ENCODE measurements around the gene KRTAP4-7.
"Not testable (repeated sequence)": the region's sequence is repeated elsewhere in the genome, so short reads cannot be mapped to it uniquely, and the experiment has no call there.

Gene KRTAP4-7

GRCh38 chr17:41084100-41084856 is at the start of gene KRTAP4-7:
Gene KRTAP4-7, plus strand, starts transcription at chr17:41084150. Its CDS starts 57 bp downstream, at chr17:41084207.
- not testable (repeated sequence) for H3K9ac ChIP-seq (ENCODE audit: low read length); H3K4me2 ChIP-seq (ENCODE audit: low read depth, low read length, poor library complexity, severe bottlenecking)

DNA sequence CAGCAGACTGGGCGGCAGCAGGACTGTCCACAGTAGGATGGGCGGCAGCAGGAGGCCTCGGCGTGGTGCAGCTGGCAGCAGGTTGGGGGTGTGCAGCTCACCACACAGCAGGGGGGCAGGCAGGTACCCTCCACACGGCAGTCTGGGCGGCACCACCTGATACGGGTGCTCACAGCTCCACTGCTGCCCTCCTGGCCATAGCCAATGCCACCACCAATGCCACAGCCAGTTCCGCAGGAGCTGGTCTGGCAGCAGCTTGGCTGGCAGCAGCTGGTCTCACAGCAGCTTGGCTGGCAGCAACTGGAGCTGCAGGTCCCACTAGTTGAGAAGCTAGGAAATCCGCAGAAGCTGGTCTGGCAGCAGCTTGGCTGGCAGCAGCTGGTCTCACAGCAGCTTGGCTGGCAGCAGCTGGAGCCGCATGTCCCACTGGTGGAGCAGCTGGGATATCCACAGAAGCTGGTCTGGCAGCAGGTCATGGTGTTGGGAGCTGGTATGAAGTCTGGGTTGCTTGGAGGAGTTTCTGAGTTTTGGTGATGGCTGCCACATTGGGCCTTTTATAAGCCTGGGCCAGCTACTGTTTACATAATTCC is 49.5 kb upstream of the KRTAP4-7 start, which contains the start of gene KRTAP1-3:
Gene KRTAP1-3 (minus strand): TSS at position 529 of the 590 bp plus-strand sequence. CDS start 53 bp downstream, at position 476.
- H3K4me3 ChIP-seq (ENCODE audit: insufficient read depth, low read length, poor library complexity, severe bottlenecking); H3K27me3 ChIP-seq (ENCODE audit: low read length); H4K20me1 ChIP-seq (ENCODE audit: low read depth, low read length); H3K4me2 ChIP-seq (ENCODE audit: low read depth, low read length, poor library complexity, severe bottlenecking); H3K9me2 ChIP-seq (replicated peaks; ENCODE audit: insufficient read depth, low read length); H3K79me2 ChIP-seq (ENCODE audit: insufficient read depth, low read length); H3K9me3 ChIP-seq (ENCODE audit: insufficient read depth, low read length); H3F3A ChIP-seq (ENCODE audit: insufficient read depth); H3K27ac ChIP-seq (ENCODE audit: low read depth, low read length); H2AFZ ChIP-seq (ENCODE audit: low read depth, low read length, severe bottlenecking); H3K36me3 ChIP-seq (ENCODE audit: low read length); H3K9ac ChIP-seq (ENCODE audit: low read length): not testable (repeated sequence)

More at GRCh38 chr17:41084100-41084856, at the start of gene KRTAP4-7:
- not testable (repeated sequence) for H4K20me1 ChIP-seq (ENCODE audit: low read depth, low read length); H3K9me3 ChIP-seq (ENCODE audit: insufficient read depth, low read length); H3K27ac ChIP-seq (ENCODE audit: low read depth, low read length); H3K27me3 ChIP-seq (ENCODE audit: low read length); H3K79me2 ChIP-seq (ENCODE audit: insufficient read depth, low read length); H2AFZ ChIP-seq (ENCODE audit: low read depth, low read length, severe bottlenecking); H3F3A ChIP-seq (ENCODE audit: insufficient read depth); H3K4me3 ChIP-seq (ENCODE audit: insufficient read depth, low read length, poor library complexity, severe bottlenecking); H3K36me3 ChIP-seq (ENCODE audit: low read length); H3K9me2 ChIP-seq (replicated peaks; ENCODE audit: insufficient read depth, low read length)

DNA sequence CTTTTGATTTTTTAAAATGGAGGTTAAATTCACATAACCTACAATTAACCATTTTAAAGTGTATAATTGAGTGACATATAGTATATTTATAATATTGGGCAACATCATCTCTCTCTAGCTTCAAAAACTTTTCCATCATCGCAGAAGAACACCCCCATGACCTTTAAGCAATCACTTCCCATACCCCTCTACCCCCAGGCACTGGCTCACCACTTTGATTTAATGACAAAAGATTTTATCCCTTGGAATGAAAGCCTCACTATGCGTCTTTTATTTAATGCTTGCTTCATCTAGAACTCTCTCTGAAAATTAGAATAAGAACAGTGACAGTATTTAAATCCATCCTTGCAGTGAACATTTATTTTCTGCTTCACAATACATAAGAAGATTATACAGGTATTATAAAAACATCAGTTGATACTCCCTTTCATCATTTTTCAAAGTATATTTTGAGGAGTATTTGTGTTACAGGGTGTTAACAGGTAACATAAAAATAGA is 46.0 kb upstream of the KRTAP4-7 start:
- H3K9ac ChIP-seq (ENCODE audit: low read length): no peak overlapping the region
- H3K27me3 ChIP-seq (ENCODE audit: low read length): 0 out of 2 replicates have a peak, but pooled peaks cover 3% of the 10 kb centered on the region
- TF ChIP-seq EZH2phosphoT487 (conservative IDR thresholded peaks at IDR 0.05; ENCODE audit: low read length): no peak
- TF ChIP-seq CTCF (IDR thresholded peaks at IDR 0.05; ENCODE audit: insufficient read depth, low read length, poor library complexity, severe bottlenecking): no peak

DNA sequence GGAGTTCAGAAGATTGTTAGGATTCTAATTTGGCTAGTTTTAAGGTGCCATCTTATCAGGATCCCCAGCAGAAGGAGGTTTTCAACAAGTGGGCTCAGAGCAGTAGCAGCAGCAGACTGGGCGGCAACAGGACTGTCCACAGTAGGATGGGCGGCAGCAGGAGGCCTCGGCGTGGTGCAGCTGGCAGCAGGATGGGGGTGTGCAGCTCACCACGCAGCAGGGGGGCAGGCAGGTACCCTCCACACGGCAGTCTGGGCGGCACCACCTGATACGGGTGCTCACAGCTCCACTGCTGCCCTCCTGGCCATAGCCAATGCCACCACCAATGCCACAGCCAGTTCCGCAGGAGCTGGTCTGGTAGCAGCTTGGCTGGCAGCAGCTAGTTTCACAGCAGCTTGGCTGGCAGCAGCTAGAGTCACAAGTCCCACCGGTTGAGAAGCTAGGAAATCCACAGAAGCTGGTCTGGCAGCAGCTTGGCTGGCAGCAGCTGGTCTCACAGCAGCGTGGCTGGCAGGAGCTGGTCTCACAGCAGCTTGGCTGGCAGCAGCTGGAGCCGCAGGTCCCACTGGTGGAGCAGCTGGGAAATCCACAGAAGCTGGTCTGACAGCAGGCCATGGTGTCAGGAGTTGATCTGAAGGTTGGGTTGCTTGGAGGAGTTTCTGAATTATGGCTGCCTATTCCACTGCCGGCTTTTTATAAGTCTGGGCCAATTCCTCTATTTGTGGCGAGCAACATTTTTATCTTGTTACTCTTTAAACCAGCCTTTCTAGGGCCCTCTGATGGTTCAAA is 43.0 kb upstream of the KRTAP4-7 start, which contains the start of gene KRTAP1-1:
Gene KRTAP1-1 (minus strand): TSS at position 668 of the 789 bp plus-strand sequence. CDS start 53 bp downstream, at position 615.
- H3K4me2 ChIP-seq (ENCODE audit: low read depth, low read length, poor library complexity, severe bottlenecking); H3K9me2 ChIP-seq (replicated peaks; ENCODE audit: insufficient read depth, low read length); H2AFZ ChIP-seq (ENCODE audit: low read depth, low read length, severe bottlenecking); H3K4me3 ChIP-seq (ENCODE audit: insufficient read depth, low read length, poor library complexity, severe bottlenecking); H3F3A ChIP-seq (ENCODE audit: insufficient read depth); H3K27ac ChIP-seq (ENCODE audit: low read depth, low read length); H4K20me1 ChIP-seq (ENCODE audit: low read depth, low read length); H3K9ac ChIP-seq (ENCODE audit: low read length); H3K27me3 ChIP-seq (ENCODE audit: low read length); H3K36me3 ChIP-seq (ENCODE audit: low read length); H3K79me2 ChIP-seq (ENCODE audit: insufficient read depth, low read length): not testable (repeated sequence)
- H3K9me3 ChIP-seq (ENCODE audit: insufficient read depth, low read length): peaks cover 12% of the 10 kb centered on the region; the same call in 1 of the 2 replicates

More for the DNA sequence above, 46.0 kb upstream of the KRTAP4-7 start:
- no peaks in the 10 kb centered on the region for H3K79me2 ChIP-seq (ENCODE audit: insufficient read depth, low read length)
- no peak overlapping the region for H3K4me2 ChIP-seq (ENCODE audit: low read depth, low read length, poor library complexity, severe bottlenecking)
- no peaks in the 10 kb centered on the region for H3K9me2 ChIP-seq (replicated peaks; ENCODE audit: insufficient read depth, low read length)
- peaks cover 8% of the 10 kb centered on the region; the same call in 1 of the 2 replicates for H3K9me3 ChIP-seq (ENCODE audit: insufficient read depth, low read length)
- H3K27ac ChIP-seq (ENCODE audit: low read depth, low read length): no peak overlapping the region
- no peaks in the 10 kb centered on the region for H3K36me3 ChIP-seq (ENCODE audit: low read length)
- H3K4me3 ChIP-seq (ENCODE audit: insufficient read depth, low read length, poor library complexity, severe bottlenecking): no peak overlapping the region
- H4K20me1 ChIP-seq (ENCODE audit: low read depth, low read length): no peaks in the 10 kb centered on the region
- no peak overlapping the region for H2AFZ ChIP-seq (ENCODE audit: low read depth, low read length, severe bottlenecking)
- H3F3A ChIP-seq (ENCODE audit: insufficient read depth): no peaks in the 10 kb centered on the region

Measured in SU-DHL-6 (cell line).